HG02852 (cell line): ENCODE data around the gene GRHL3.

Experiments
- ATAC-seq: cut with Tn5 transposase; IDR thresholded peaks from one replicate; pipeline ENCODE4 v1.9.1; 2021; ENCODE audit warnings: mild to moderate bottlenecking, moderate library complexity; ENCODE audit not compliant: unreplicated experiment

The GRHL3 gene

GRCh38 chr1:24292887-24293286, 26.3 kb upstream of the GRHL3 start:
- ATAC-seq: no peak

GRCh38 chr1:24293392-24294227, 25.5 kb upstream of the GRHL3 start:
- ATAC-seq: no peak

GRCh38 chr1:24294228-24294672, 24.9 kb upstream of the GRHL3 start:
- ATAC-seq: no peak

- ATAC-seq: no peak
Measured at GRCh38 chr1:24294716-24295371, 24.3 kb upstream of the GRHL3 start.

GRCh38 chr1:24295535-24295934, 23.6 kb upstream of the GRHL3 start:
- ATAC-seq: no peak

GRCh38 chr1:24297187-24297851, 21.8 kb upstream of the GRHL3 start:
- no peak for ATAC-seq

GRCh38 chr1:24297852-24298232, 21.3 kb upstream of the GRHL3 start:
- no peak for ATAC-seq

GRCh38 chr1:24298606-24299005, 20.6 kb upstream of the GRHL3 start:
- no peak for ATAC-seq

- ATAC-seq: no peak
Measured at GRCh38 chr1:24299901-24300300, 19.3 kb upstream of the GRHL3 start.

GRCh38 chr1:24300971-24301784, 18.0 kb upstream of the GRHL3 start:
- ATAC-seq: no peak

- no peak for ATAC-seq
Measured at GRCh38 chr1:24301785-24302175, 17.4 kb upstream of the GRHL3 start.

GRCh38 chr1:24302209-24302611, 16.9 kb upstream of the GRHL3 start:
- ATAC-seq: no peak

GRCh38 chr1:24303600-24303999, 15.6 kb upstream of the GRHL3 start:
- no peak for ATAC-seq

GRCh38 chr1:24304763-24305162, 14.4 kb upstream of the GRHL3 start:
- ATAC-seq: no peak

- no peak for ATAC-seq
Measured at GRCh38 chr1:24308365-24309015, 10.7 kb upstream of the GRHL3 start.

GRCh38 chr1:24309762-24310485, 9.2 kb upstream of the GRHL3 start:
- no peak for ATAC-seq

- ATAC-seq: no peak
Measured at GRCh38 chr1:24311234-24311633, 7.9 kb upstream of the GRHL3 start.

- ATAC-seq: no peak
Measured at GRCh38 chr1:24311741-24312140, 7.4 kb upstream of the GRHL3 start.

GRCh38 chr1:24315391-24315790, 3.8 kb upstream of the GRHL3 start:
- ATAC-seq: no peak

- ATAC-seq: no peak
Measured at GRCh38 chr1:24316645-24317044, 2.5 kb upstream of the GRHL3 start.
